ENCODE data around the gene GSK3A. TPM values are rescaled to one million over a fixed set of nuclear protein-coding genes. Genes with fewer than 3 reads are reported as not detected.
A peak's percentile ranks its signal among the peaks of the same experiment; 100 is the strongest.

GSK3A gene
- total RNA-seq, 6 experiments from 2014 or later = 12.3 to 14.8 (median 13.5) TPM

GRCh38 chr19:42279155-42279901 is 36.9 kb upstream of the GSK3A start:
- ATAC-seq (no peak), DNase-seq (no peak)
- Histone ChIP-seq H3K27me3 (no peaks in the 10 kb centered on the region), H3K4me3 (peak overlapping the region; percentile 73 to 82 (median 76)), H3K9me3 (no peaks in the 10 kb centered on the region), H3K4me1 (peaks cover 0 to 46% (median 18%) of the 10 kb centered on the region in 4 donors), H3K36me3 (peaks cover 0 to 4% (median 0%) of the 10 kb centered on the region in 4 donors), H3K27ac (peak overlapping the region; percentile 66 to 87 (median 78))
- no peak for TF ChIP-seq CTCF (IDR thresholded peaks at IDR 0.05)
- TF ChIP-seq POLR2A (IDR thresholded peaks at IDR 0.05) = no peak
- intact Hi-C loops (cut with DNase I) = no loop called here
- WGBS (ENCODE audit: insufficient coverage, low coverage, low lambda C conversion rate, missing lambda C conversion rate) = 2% methylated on average over 6 of the region's 6 CpGs

- no peaks in the 10 kb centered on the region for H3K27me3 ChIP-seq
- H3K4me3 ChIP-seq = no peak overlapping the region
- TF ChIP-seq POLR2A (IDR thresholded peaks at IDR 0.05) (no peak), CTCF (IDR thresholded peaks at IDR 0.05) (no peak)
- WGBS (ENCODE audit: insufficient coverage, low coverage, low lambda C conversion rate, missing lambda C conversion rate) = 13% methylated on average over 1 of the region's 5 CpGs
- DNase-seq (peak in 1 of 3 donors; percentile 32), ATAC-seq (no peak)
- peaks cover 0 to 46% (median 19%) of the 10 kb centered on the region in 4 donors for H3K4me1 ChIP-seq
- peaks cover 0 to 10% (median 1%) of the 10 kb centered on the region in 4 donors for H3K36me3 ChIP-seq
- H3K27ac ChIP-seq = peak overlapping the region; percentile 36 to 78 (median 47)
- H3K9me3 ChIP-seq = no peaks in the 10 kb centered on the region
- intact Hi-C loops (cut with DNase I) = no loop called here
Observed at GRCh38 chr19:42278452-42279154, 36.2 kb upstream of the GSK3A start.

GRCh38 chr19:42277821-42278451 is 35.5 kb upstream of the GSK3A start:
- no peaks in the 10 kb centered on the region for H3K9me3 ChIP-seq
- peak overlapping the region; percentile 33 to 47 (median 36) for H3K27ac ChIP-seq
- no peak overlapping the region for H3K4me3 ChIP-seq
- 33% methylated on average over 5 of the region's 10 CpGs for WGBS (ENCODE audit: insufficient coverage, low coverage, low lambda C conversion rate, missing lambda C conversion rate)
- TF ChIP-seq POLR2A (IDR thresholded peaks at IDR 0.05) = no peak
- TF ChIP-seq CTCF (IDR thresholded peaks at IDR 0.05) = no peak
- peaks cover 0 to 42% (median 19%) of the 10 kb centered on the region in 4 donors for H3K4me1 ChIP-seq
- no peaks in the 10 kb centered on the region for H3K27me3 ChIP-seq
- H3K36me3 ChIP-seq = peaks cover 0 to 15% (median 5%) of the 10 kb centered on the region in 4 donors
- DNase-seq (peak in 2 of 3 donors; percentile 35 to 61), ATAC-seq (peak in 1 of 4 donors; percentile 0)
- intact Hi-C loops (cut with DNase I) = no loop called here

- Histone ChIP-seq H3K9me3 (no peaks in the 10 kb centered on the region), H3K4me1 (peaks cover 0 to 37% (median 19%) of the 10 kb centered on the region in 4 donors), H3K4me3 (no peak overlapping the region), H3K27ac (no peak overlapping the region), H3K27me3 (no peaks in the 10 kb centered on the region), H3K36me3 (peaks cover 0 to 25% (median 8%) of the 10 kb centered on the region in 4 donors)
- ATAC-seq = no peak
- no peak for DNase-seq
- intact Hi-C loops (cut with DNase I) = no loop called here
- TF ChIP-seq POLR2A (IDR thresholded peaks at IDR 0.05) (no peak), CTCF (IDR thresholded peaks at IDR 0.05) (no peak)
- 71% methylated on average over 1 of the region's 4 CpGs for WGBS (ENCODE audit: insufficient coverage, low coverage, low lambda C conversion rate, missing lambda C conversion rate)
Observed at GRCh38 chr19:42276821-42277220, 34.4 kb upstream of the GSK3A start.
